SK-N-SH (cell line): ENCODE data around the gene APP. TPM values are rescaled to one million over a fixed set of nuclear protein-coding genes. Genes with fewer than 3 reads are reported as not detected.

ENCODE experiments used
- CTCF ChIA-PET: fragments of 300-600, 350-600 bp; formaldehyde crosslinking; extraction: SDS; loops from one replicate; lab custom pipeline; 2021; lab: Yijun Ruan, JAX
- POLR2A ChIA-PET: fragments of 350-600 bp; sonication (Branson Sonifier 250); formaldehyde crosslinking; extraction: SDS; loops from one replicate; lab custom pipeline; 2020; ENCODE audit warnings: antibody characterized with exemption, inconsistent platforms; lab: Yijun Ruan, JAX
- DNase-seq: peaks from one replicate; pipeline ENCODE4 v3.0.0; 2012
- H2AFZ ChIP-seq: fragments of 200-600 bp; sonication (generic); 2 replicates; pipeline ENCODE4 v1.8.1; 2016; ENCODE audit warnings: antibody characterized with exemption, mild to moderate bottlenecking, low read depth
- H3F3A ChIP-seq: fragments of 200-600 bp; sonication (generic); replicated peaks from 2 replicates; pipeline ENCODE3; 2016; ENCODE audit warnings: antibody characterized with exemption, mild to moderate bottlenecking; ENCODE audit not compliant: insufficient read depth
- H3K27ac ChIP-seq, 2 experiments: fragments of 200-500 bp in 1 of 2; fragments of 200-600 bp in 1 of 2; sonication (Bioruptor generic) in 1 of 2; sonication (generic), shearing (Covaris generic) in 1 of 2; 2 replicates each; pipeline versions ENCODE4 v1.5.1 to v1.6.1; 2014 to 2016; ENCODE audit warnings: low read depth in 2 of 2, inconsistent platforms in 1 of 2, low read length in 1 of 2, mild to moderate bottlenecking in 1 of 2, mixed read lengths in 1 of 2
- H3K27me3 ChIP-seq: fragments of 200-600 bp; sonication (generic), shearing (Covaris generic); 2 replicates; pipeline ENCODE4 v1.6.1; 2016; ENCODE audit warnings: mixed run types; ENCODE audit not compliant: insufficient read depth
- H3K36me3 ChIP-seq, 2 experiments: fragments of 200-500 bp in 1 of 2; fragments of 200-600 bp in 1 of 2; sonication (Bioruptor generic) in 1 of 2; sonication (generic) in 1 of 2; replicated peaks in 1 of 2; 2 replicates each; pipeline versions ENCODE3 to v1.5.1; 2014 to 2016; ENCODE audit warnings: low read length in 1 of 2, mild to moderate bottlenecking in 1 of 2; ENCODE audit not compliant: insufficient read depth in 2 of 2, control insufficient read depth in 1 of 2
- H3K4me1 ChIP-seq, 2 experiments: fragments of 200-500 bp in 1 of 2; fragments of 200-600 bp in 1 of 2; sonication (Bioruptor generic) in 1 of 2; sonication (generic), shearing (Covaris generic) in 1 of 2; 2 replicates each; pipeline versions ENCODE4 v1.5.1 to v1.6.1; 2014 to 2016; ENCODE audit warnings: low read depth in 1 of 2, low read length in 1 of 2, mixed run types in 1 of 2; ENCODE audit not compliant: insufficient read depth in 2 of 2, control insufficient read depth in 1 of 2
- H3K4me2 ChIP-seq: fragments of 200-600 bp; sonication (generic), shearing (Covaris generic); 2 replicates; pipeline ENCODE4 v1.6.1; 2017; ENCODE audit warnings: mixed run types
- H3K4me3 ChIP-seq, 2 experiments: fragments of 200-500 bp in 1 of 2; fragments of 200-600 bp in 1 of 2; sonication (Bioruptor generic) in 1 of 2; sonication (generic), shearing (Covaris generic) in 1 of 2; 2 replicates each; pipeline versions ENCODE4 v1.5.1 to v1.8.1; 2014 to 2016; ENCODE audit warnings: low read depth in 2 of 2, inconsistent platforms in 1 of 2, low read length in 1 of 2, mild to moderate bottlenecking in 1 of 2, mixed read lengths in 1 of 2, moderate library complexity in 1 of 2
- H3K79me2 ChIP-seq: fragments of 200-600 bp; sonication (generic); 2 replicates; pipeline ENCODE4 v1.8.1; 2017; ENCODE audit warnings: mild to moderate bottlenecking; ENCODE audit not compliant: insufficient read depth
- H3K9ac ChIP-seq: fragments of 200-600 bp; sonication (generic); 2 replicates; pipeline ENCODE4 v1.6.1; 2017; ENCODE audit warnings: mixed run types
- H3K9me2 ChIP-seq: fragments of 200-600 bp; sonication (generic); 2 replicates; pipeline ENCODE4 v1.6.1; 2017; ENCODE audit warnings: mixed run types
- H3K9me3 ChIP-seq: fragments of 200-600 bp; sonication (generic); 2 replicates; pipeline ENCODE4 v1.6.1; 2017; ENCODE audit warnings: mixed run types, mild to moderate bottlenecking, moderate library complexity
- H4K20me1 ChIP-seq: fragments of 200-600 bp; sonication (generic); 2 replicates; pipeline ENCODE4 v1.6.1; 2017; ENCODE audit warnings: mild to moderate bottlenecking, mixed run types; ENCODE audit not compliant: insufficient read depth
- CHD2 ChIP-seq: fragments of 150-350 bp; IDR thresholded peaks from 2 replicates; pipeline ENCODE4 v1.6.1; 2018; ENCODE audit warnings: low read length; ENCODE audit not compliant: partially characterized antibody
- ELF1 ChIP-seq: IDR thresholded peaks from 2 replicates; pipeline ENCODE4 v1.4.0; 2012
- EP300 ChIP-seq, 2 experiments: IDR thresholded peaks; 2 replicates each; pipeline versions ENCODE4 v1.4.0 to v1.6.1; 2012; ENCODE audit warnings: borderline replicate concordance in 1 of 2, low read depth in 1 of 2, low read length in 1 of 2
- EZH2phosphoT487 ChIP-seq: fragments of 200-600 bp; sonication (generic); IDR thresholded peaks from 2 replicates; pipeline ENCODE4 v1.6.1; 2017; ENCODE audit warnings: low read depth, mixed run types, mild to moderate bottlenecking, antibody characterized with exemption, moderate library complexity, borderline replicate concordance
- FOSL2 ChIP-seq: IDR thresholded peaks from 2 replicates; pipeline ENCODE4 v1.4.0; 2012; ENCODE audit warnings: low read depth, mild to moderate bottlenecking, moderate library complexity, borderline replicate concordance
- FOXJ3 ChIP-seq: sonication (generic); formaldehyde crosslinking; IDR thresholded peaks from 2 replicates; pipeline ENCODE4 v1.5.1; 2020; ENCODE audit warnings: mild to moderate bottlenecking, missing genetic modification reagents
- FOXM1 ChIP-seq: IDR thresholded peaks from 2 replicates; pipeline ENCODE4 v1.4.0; 2012; ENCODE audit warnings: low read depth, mild to moderate bottlenecking
- GATA2 ChIP-seq: sonication (generic); formaldehyde crosslinking; IDR thresholded peaks from 2 replicates; pipeline ENCODE4 v1.5.0; 2020; ENCODE audit warnings: mild to moderate bottlenecking, missing genetic modification reagents
- NFIC ChIP-seq: IDR thresholded peaks from 2 replicates; pipeline ENCODE4 v1.4.0; 2012; ENCODE audit warnings: borderline replicate concordance
- NRF1 ChIP-seq: IDR thresholded peaks from 2 replicates; pipeline ENCODE4 v1.6.1; 2012; ENCODE audit warnings: low read depth, mild to moderate bottlenecking, low read length
- RAD21 ChIP-seq: IDR thresholded peaks from 2 replicates; pipeline ENCODE4 v1.6.1; 2012; ENCODE audit warnings: mild to moderate bottlenecking, low read length
- RFX5 ChIP-seq: IDR thresholded peaks from 2 replicates; pipeline ENCODE4 v1.6.1; 2012; ENCODE audit warnings: mild to moderate bottlenecking, improper control_type of control experiment, low read length
- SIN3A ChIP-seq: IDR thresholded peaks from 2 replicates; pipeline ENCODE4 v1.6.1; 2012; ENCODE audit warnings: low read depth, mild to moderate bottlenecking, low read length, moderate library complexity, borderline replicate concordance
- TCF12 ChIP-seq: IDR thresholded peaks from 2 replicates; pipeline ENCODE4 v1.4.0; 2012
- TEAD4 ChIP-seq: IDR thresholded peaks from 2 replicates; pipeline ENCODE4 v1.4.0; 2012; ENCODE audit warnings: mild to moderate bottlenecking, borderline replicate concordance; ENCODE audit not compliant: insufficient read depth
- WGBS: methylation state at CpG from one replicate; pipeline ENCODE4 v1.1.6; 2017; ENCODE audit warnings: low lambda C conversion rate; 5-methylcytosine and 5-hydroxymethylcytosine counted together
- polyA plus RNA-seq, 3 experiments: library from polyadenylated mRNA; depleted of rRNA; stranded (reverse); fragments of >200 nt; gene quantifications; 2 replicates each; pipeline ENCODE4 v1.2.3, GENCODE V29; 2012
- TF ChIP-seq, protein P1 (sequence below): IDR thresholded peaks from 2 replicates; pipeline ENCODE4 v1.6.1; 2012; ENCODE audit warnings: mild to moderate bottlenecking, low read depth, low read length, moderate library complexity
- TF ChIP-seq, protein P2 (sequence below): fragments of 150-350 bp; IDR thresholded peaks from 2 replicates; pipeline ENCODE4 v1.6.1; 2016; ENCODE audit warnings: mild to moderate bottlenecking, low read depth, low read length
- TF ChIP-seq, protein P3 (sequence below): IDR thresholded peaks from 2 replicates; pipeline ENCODE4; 2012
- TF ChIP-seq, protein P4 (sequence below): fragments of 150-350 bp; IDR thresholded peaks from 2 replicates; pipeline ENCODE4 v1.6.1; 2017; ENCODE audit warnings: antibody characterized with exemption, low read length, low read depth, borderline replicate concordance
- TF ChIP-seq, protein P5 (sequence below): IDR thresholded peaks from 2 replicates; pipeline ENCODE4 v1.4.0; 2012; ENCODE audit warnings: low read depth, borderline replicate concordance

APP gene
- polyA plus RNA-seq, 1 of the 3 experiments (the other 2 are of a cell fraction): 780 TPM

DNA sequence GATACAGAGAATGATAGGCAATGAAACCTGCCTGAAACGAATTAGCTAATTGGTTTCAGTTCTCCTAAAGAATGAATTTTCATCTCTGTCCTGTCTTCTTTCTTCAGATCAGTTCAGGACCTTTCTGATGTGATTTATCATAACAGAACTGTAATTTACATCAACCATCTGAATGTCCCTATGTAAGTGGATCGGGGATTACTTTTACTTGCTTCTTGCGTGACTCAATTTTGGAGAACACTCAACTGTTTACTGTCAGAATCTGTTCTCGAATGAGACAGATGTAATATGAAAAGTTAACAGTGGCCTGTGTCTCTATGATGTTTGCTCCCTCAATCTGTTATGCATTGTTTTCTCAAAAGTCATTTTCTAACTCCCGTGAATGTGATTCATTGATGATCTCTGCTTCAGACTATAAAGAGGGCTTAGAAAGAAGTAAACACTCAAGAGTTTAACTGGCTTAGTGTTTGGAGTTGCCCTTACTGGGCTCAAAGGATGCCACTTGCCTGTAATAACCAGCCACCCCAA, 324.8 kb downstream of the APP start (continued):
- TF ChIP-seq, protein P1, sequence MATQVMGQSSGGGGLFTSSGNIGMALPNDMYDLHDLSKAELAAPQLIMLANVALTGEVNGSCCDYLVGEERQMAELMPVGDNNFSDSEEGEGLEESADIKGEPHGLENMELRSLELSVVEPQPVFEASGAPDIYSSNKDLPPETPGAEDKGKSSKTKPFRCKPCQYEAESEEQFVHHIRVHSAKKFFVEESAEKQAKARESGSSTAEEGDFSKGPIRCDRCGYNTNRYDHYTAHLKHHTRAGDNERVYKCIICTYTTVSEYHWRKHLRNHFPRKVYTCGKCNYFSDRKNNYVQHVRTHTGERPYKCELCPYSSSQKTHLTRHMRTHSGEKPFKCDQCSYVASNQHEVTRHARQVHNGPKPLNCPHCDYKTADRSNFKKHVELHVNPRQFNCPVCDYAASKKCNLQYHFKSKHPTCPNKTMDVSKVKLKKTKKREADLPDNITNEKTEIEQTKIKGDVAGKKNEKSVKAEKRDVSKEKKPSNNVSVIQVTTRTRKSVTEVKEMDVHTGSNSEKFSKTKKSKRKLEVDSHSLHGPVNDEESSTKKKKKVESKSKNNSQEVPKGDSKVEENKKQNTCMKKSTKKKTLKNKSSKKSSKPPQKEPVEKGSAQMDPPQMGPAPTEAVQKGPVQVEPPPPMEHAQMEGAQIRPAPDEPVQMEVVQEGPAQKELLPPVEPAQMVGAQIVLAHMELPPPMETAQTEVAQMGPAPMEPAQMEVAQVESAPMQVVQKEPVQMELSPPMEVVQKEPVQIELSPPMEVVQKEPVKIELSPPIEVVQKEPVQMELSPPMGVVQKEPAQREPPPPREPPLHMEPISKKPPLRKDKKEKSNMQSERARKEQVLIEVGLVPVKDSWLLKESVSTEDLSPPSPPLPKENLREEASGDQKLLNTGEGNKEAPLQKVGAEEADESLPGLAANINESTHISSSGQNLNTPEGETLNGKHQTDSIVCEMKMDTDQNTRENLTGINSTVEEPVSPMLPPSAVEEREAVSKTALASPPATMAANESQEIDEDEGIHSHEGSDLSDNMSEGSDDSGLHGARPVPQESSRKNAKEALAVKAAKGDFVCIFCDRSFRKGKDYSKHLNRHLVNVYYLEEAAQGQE: no peak
- TF ChIP-seq EZH2phosphoT487 (no peak), FOXM1 (no peak), EP300 (IDR thresholded peaks at IDR 0.05; ENCODE audit: borderline replicate concordance in 1 of 2, low read depth in 1 of 2, low read length in 1 of 2) (no peak), CHD2 (no peak), GATA2 (no peak), RFX5 (no peak), RAD21 (no peak)
- TF ChIP-seq, protein P2, sequence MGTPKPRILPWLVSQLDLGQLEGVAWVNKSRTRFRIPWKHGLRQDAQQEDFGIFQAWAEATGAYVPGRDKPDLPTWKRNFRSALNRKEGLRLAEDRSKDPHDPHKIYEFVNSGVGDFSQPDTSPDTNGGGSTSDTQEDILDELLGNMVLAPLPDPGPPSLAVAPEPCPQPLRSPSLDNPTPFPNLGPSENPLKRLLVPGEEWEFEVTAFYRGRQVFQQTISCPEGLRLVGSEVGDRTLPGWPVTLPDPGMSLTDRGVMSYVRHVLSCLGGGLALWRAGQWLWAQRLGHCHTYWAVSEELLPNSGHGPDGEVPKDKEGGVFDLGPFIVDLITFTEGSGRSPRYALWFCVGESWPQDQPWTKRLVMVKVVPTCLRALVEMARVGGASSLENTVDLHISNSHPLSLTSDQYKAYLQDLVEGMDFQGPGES: no peak
- TF ChIP-seq, protein P3, sequence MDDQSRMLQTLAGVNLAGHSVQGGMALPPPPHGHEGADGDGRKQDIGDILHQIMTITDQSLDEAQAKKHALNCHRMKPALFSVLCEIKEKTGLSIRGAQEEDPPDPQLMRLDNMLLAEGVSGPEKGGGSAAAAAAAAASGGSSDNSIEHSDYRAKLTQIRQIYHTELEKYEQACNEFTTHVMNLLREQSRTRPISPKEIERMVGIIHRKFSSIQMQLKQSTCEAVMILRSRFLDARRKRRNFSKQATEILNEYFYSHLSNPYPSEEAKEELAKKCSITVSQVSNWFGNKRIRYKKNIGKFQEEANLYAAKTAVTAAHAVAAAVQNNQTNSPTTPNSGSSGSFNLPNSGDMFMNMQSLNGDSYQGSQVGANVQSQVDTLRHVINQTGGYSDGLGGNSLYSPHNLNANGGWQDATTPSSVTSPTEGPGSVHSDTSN: no peak
- TF ChIP-seq, protein P4, sequence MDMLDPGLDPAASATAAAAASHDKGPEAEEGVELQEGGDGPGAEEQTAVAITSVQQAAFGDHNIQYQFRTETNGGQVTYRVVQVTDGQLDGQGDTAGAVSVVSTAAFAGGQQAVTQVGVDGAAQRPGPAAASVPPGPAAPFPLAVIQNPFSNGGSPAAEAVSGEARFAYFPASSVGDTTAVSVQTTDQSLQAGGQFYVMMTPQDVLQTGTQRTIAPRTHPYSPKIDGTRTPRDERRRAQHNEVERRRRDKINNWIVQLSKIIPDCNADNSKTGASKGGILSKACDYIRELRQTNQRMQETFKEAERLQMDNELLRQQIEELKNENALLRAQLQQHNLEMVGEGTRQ: no peak

DNA sequence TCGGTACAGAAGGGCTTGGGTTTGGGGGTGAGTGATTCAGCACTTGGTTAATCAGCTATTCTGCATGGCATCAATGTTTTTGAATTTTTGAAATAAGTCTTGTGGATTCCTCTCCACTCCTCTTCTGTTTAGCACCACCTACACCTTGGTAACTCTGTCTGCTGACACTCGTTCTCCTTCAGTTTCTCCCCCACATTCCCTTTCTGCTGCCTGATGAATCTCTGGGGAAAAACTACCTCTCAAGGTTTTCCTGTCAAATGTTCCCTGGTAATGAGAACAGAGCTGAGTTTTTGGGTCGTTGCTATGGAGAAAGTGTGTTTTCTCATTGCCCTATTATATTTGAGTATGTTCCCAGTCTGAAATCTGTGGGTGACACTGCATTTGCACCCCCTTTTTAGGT, 327.6 kb downstream of the APP start:
- Histone ChIP-seq H3F3A (peaks cover 2% of the 10 kb centered on the region), H3K9me3 (no peaks in the 10 kb centered on the region), H4K20me1 (no peaks in the 10 kb centered on the region), H3K4me2 (no peak overlapping the region), H3K9me2 (no peaks in the 10 kb centered on the region), H3K79me2 (no peaks in the 10 kb centered on the region), H3K9ac (no peak overlapping the region), H3K27me3 (no peaks in the 10 kb centered on the region; the same call in 1 of the 2 replicates), H3K36me3 (no peaks in the 10 kb centered on the region)
- 15% methylated on average over 3 of the region's 3 CpGs for WGBS
- TF ChIP-seq SIN3A (no peak), EP300 (IDR thresholded peaks at IDR 0.05; ENCODE audit: borderline replicate concordance in 1 of 2, low read depth in 1 of 2, low read length in 1 of 2) (no peak), FOSL2 (no peak), ELF1 (no peak), NFIC (no peak), FOXJ3 (CRISPR knock-in tag) (no peak), TCF12 (no peak), NRF1 (no peak), TEAD4 (no peak)
- TF ChIP-seq, protein P2: no peak
- TF ChIP-seq, protein P5, sequence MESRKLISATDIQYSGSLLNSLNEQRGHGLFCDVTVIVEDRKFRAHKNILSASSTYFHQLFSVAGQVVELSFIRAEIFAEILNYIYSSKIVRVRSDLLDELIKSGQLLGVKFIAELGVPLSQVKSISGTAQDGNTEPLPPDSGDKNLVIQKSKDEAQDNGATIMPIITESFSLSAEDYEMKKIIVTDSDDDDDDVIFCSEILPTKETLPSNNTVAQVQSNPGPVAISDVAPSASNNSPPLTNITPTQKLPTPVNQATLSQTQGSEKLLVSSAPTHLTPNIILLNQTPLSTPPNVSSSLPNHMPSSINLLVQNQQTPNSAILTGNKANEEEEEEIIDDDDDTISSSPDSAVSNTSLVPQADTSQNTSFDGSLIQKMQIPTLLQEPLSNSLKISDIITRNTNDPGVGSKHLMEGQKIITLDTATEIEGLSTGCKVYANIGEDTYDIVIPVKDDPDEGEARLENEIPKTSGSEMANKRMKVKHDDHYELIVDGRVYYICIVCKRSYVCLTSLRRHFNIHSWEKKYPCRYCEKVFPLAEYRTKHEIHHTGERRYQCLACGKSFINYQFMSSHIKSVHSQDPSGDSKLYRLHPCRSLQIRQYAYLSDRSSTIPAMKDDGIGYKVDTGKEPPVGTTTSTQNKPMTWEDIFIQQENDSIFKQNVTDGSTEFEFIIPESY: no peak
- TF ChIP-seq, all 33 proteins: peak for 0
- Histone ChIP-seq H2AFZ (no peak overlapping the region), H3K4me1 (no peaks in the 10 kb centered on the region), H3K4me3 (no peak overlapping the region), H3K27ac (no peak overlapping the region)
- CTCF ChIA-PET: interaction anchor here (0.9 to 1.4 kb wide), 2 partner anchors 41 to 328 kb away, joined by 3 read pairs; partner anchors contain the start of gene APP
- POLR2A ChIA-PET: no interaction called here
- DNase-seq: no peak
